Prostate gland (tissue), 2 donors: Measurements from ENCODE around the gene ENDOV.

Source experiments
- CTCF ChIP-seq, 4 experiments: fragments of 200-600 bp in 2 of 4; fragments of 450-650 bp in 2 of 4; sonication (generic) in 2 of 4; IDR thresholded peaks; 1 replicate in 3 of 4; 2 replicates in 1 of 4; pipeline ENCODE4 v1.5.1; 2016 to 2019; ENCODE audit warnings: antibody characterized with exemption in 4 of 4, mild to moderate bottlenecking in 2 of 4, moderate library complexity in 2 of 4
- POLR2A ChIP-seq: fragments of 450-650 bp; IDR thresholded peaks from one replicate; pipeline ENCODE4 v1.6.1; 2016; ENCODE audit warnings: antibody characterized with exemption, mild to moderate bottlenecking
- POLR2AphosphoS5 ChIP-seq: sonication (generic); formaldehyde crosslinking; IDR thresholded peaks from one replicate; pipeline ENCODE4 v1.6.1; 2017; ENCODE audit warnings: antibody characterized with exemption

- TF ChIP-seq CTCF (IDR thresholded peaks at IDR 0.05) (no peak), POLR2A (no peak), POLR2AphosphoS5 (no peak)
Measured at GRCh38 chr17:80469667-80470066, 54.7 kb downstream of the ENDOV start.
